Stimulated activated CD8-positive, alpha-beta memory T cell treated with anti-CD3 and anti-CD28 coated beads, Interleukin-12 subunit alpha, Interleukin-12 subunit beta, amount 100 ng/mL, for 1 hour (primary cell): Measurements from ENCODE around the gene DCXR.

Experiments
- DNase-seq: peaks from one replicate; pipeline ENCODE4 v3.0.0-alpha.2; 2020; ENCODE audit warnings: low read depth

Gene DCXR

GRCh38 chr17:82037092-82037888 lies at the start of gene DCXR:
DCXR (minus strand) TSS chr17:82037697; CDS start chr17:82037682, 15 bp downstream.
- DNase-seq: peak; percentile 90

DNA sequence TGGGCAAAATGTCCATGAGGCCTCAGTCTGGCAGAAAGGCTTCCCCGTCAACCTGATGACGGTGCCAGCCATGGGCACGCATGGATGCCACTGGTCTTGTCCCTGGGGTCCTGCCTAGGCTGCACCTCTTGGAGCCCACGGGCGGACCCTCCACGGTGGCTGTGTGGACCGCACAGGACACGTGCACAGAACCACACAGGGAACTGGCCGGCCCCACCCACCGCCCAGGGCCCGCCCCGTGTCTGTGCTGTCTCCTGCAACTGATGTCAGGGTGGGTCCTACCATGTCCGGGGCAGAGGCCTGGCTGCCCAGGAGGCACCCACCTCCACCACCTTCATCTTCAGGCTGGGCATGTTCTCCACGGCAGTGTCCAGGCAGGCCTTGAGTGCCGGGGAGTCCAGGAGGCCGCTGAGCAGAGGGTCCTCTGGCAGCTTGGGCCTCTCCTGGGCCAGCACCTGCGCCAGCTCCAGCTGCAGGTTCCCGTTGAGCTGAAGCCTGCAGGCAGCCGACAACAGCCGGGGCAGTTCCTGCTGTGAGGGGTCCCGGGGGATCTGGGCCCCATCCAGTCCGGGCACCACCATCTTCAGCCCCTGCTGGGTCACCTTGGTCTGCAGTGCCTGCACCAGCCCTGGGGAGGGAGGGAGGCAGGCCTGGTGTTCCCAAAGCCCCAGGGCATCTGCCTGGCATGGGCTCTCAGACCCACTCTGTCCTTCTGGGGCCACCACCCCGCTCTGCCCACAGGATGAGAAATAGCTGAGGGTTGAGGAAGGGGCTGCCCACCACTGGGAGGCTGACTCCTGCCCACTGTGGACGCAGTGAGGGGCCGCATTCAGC lies 48.7 kb upstream of the DCXR start:
- DNase-seq: no peak

- DNase-seq: no peak
These were observed 47.7 kb upstream of the DCXR start for GRCh38 chr17:82085031-82085861.

DNA sequence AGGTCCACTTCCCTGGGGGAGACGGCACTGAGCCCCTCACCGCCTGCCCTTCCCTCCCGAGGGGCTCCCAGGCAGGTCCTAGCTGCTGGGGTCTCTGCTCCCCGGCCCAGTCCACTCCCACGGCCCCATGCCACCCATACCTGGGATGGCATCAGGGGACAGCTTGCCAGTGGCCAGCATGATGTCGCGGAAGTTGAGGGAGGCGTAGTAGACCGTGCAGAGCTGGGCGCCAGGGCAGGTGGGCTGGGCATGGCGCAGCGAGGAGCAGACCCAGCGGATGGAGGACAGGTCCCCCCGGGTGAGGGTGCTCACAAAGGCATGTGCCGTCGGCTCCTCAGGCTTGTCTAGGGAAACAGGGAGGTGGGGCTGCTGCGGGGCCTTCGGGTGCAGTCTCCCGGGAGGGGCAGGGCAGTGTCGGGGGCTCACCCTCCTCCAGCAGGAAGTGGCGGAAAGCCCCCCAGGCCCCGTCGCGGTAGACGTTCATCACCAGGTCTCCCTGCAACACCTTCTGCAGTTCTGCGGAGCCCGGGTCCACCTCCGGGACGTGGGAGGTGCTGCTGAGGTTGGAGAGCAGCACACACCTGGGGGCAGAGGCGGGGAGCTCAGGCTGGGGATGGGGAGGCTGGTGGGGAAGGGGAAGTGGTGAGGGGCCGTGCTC lies 47.0 kb upstream of the DCXR start:
- no peak for DNase-seq

- no peak for DNase-seq
These were observed 46.2 kb upstream of the DCXR start for GRCh38 chr17:82083533-82084359.

- DNase-seq: no peak
These were observed 45.5 kb upstream of the DCXR start for GRCh38 chr17:82083009-82083408.

DNA sequence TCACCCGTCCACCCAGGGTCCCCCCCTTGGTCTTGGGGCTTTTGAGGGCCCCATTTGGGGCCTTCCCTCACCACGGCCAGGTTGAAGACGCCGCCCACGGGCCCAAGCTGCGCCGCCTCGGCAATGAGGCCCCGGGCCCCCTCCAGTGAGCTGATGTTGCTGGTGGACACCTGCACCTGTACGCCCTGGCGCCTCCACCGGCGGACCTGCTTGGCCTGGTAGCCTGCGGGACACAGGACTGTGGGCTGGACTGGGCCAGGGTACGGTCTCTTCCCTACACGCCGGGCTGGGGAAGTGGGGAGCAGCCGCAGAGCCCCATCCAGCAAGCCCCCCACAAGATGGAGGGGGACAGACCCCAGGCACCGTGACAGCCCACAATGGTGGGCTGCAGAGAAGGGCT lies 45.0 kb upstream of the DCXR start:
- DNase-seq: no peak

DNA sequence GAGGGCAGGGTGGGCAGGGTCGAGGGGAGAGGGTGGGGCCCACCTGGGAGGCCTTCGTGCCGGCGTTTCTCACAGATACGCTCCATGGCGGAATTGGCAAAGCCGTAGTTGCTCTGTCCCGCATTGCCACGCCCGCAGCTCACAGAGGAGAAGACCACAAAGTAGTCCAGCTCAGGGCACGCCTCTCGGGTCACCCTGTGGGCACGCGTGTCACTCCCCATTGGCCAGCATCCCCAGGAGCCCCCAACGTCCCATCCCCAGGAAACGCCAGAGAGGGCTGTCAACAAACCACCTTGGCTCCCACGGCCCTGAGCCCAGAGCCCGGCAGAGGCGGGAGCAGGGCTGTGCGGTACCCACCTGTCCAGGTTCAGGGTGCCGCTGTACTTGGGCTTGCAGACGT lies 44.5 kb upstream of the DCXR start:
- DNase-seq: no peak

DNA sequence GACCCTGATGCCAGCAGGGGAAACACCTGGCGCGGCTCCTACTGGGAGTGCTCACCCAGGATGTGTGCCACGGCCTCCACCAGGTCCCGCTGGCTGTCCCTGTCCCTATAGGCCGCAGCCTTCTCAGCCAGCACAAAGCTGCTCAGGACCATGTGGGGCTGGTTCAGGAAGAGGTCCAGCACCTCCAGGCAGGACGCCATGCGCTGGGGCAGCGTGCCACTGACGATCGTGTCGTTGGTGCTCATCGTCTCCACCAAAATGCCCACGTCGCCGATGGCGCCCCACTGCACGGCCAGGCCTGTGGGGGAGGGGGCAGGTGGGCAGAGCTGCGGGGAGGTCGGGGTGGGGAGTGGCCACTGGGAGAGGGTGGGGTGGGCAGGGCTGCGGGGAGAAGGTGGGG lies 44.0 kb upstream of the DCXR start:
- no peak for DNase-seq

DNA sequence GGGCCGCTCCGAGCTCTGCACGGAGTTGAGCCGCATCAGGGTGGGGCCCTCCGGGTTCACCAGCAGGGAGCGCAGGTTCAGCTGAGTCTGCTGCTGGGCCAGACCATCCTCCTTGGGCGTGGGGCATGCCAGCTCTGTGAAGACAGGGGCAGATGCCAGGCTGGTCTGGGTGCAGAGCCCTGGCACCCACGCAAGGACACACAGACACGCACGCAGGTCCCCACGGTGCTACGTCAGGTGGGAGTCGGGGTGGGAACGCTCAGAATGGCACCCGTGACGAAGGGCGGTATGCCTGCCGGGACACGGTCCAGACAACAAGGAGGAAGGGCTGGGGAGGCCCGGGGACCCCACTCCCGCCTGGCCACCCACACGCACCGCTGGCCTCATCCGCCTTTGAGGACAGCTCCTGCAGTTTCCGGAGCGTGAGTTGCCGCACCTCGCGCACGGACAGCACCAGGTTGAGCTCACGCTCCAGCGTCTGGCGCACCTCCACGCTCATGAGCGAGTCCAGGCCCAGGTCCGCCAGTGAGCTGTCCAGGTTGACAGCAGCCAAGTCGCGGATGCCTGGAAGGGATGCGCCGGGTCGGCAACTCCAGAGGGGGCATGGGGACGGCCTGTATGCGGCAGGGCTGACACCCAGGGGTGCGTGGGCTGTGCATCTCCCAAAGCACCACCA lies 43.4 kb upstream of the DCXR start:
- DNase-seq: no peak

- DNase-seq: no peak
These were observed 42.7 kb upstream of the DCXR start for GRCh38 chr17:82080048-82080788.

DNA sequence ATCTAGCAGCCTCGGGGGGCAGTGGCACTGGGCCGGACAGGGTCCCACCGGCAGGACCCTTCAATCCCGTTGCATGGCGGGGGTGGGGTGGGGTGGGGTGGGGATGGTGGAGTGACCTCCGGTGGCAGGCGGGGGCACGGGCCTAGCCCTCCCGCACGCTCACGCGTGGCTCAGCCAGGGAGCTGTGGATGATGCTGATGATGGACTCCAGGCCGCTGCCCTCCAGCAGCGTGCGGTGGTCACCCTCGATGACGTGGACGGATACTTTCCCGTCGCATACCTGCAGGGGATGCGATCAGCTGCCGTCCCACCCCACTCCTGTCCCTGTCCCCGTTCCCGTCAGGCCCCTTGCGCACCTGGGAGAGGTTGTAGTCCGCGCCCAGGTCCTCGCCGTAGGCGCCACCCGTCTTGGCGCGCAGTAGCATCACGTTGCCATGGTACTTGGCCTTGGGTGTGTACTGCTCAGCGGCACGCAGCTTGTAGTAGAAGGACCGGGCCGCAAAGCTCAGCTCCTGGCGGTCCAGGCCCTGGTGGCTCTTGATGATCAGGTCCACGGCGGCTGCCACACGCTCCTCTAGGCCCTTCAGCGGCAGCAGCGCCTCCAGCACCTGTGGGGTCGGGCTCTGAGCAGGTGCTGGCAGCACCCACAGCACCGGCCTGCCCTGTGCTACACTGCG lies 41.6 kb upstream of the DCXR start:
- DNase-seq: no peak

DNA sequence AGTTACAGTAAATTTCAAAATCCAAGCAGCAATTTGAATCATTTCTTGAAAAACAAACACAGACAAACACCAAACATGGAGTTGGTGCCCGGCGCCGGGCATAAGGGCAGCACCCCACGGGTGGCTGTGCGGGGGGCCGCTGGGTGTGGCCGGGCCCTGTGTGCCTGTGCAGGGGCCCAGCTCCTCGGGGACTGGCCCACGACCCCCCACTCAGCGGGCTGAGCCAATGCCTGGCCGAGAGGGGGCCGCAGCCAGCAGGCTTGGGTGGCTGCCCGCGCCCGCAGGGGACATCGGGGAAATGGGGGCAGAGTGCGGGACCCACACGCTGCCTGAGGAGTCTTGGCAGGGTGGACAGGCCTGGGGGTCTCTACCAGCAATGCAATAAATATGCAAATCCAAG lies 40.9 kb upstream of the DCXR start:
- DNase-seq: no peak

GRCh38 chr17:82077617-82078358 lies 40.3 kb upstream of the DCXR start:
- no peak for DNase-seq

DNA sequence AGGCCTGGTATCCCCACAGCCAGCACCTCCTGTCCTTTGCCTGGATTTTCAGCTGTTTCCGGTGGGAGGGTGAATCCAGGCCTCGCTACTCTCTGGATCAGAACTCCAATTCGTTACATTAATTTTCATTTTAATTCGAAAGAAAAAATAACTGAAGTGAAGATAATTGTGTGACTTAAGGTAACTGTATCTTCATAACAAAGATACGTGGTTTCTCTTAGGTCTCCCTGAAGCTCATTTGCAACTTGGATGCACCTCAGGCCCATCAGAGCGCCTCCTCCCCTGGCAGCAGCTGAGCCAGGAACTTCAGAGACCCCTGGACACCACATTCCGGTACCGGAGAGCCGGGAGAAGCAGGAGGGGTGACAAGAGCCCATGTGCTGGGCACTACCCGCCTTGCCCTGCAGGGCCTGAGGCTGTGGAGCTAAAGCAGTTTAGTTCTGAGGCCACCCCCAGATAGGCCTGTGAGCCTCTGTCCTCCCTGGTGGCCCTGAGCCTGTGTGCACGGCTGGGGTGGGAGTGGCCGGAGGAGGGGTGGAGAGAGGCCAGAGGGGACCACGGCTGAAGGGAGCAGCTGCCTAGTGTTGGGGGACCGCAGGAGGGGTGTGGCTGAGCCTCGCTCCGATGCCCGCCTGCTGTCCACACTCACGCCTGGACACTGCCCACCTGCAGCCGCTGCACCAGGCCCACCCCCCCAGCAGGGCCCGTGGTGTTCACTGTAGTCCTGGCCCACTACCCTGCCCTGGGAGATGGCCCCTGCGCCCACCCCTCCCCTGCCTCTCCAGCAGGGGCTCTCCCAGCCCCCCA lies 39.5 kb upstream of the DCXR start:
- no peak for DNase-seq

- DNase-seq: no peak
These were observed 38.7 kb upstream of the DCXR start for GRCh38 chr17:82076018-82076784.

DNA sequence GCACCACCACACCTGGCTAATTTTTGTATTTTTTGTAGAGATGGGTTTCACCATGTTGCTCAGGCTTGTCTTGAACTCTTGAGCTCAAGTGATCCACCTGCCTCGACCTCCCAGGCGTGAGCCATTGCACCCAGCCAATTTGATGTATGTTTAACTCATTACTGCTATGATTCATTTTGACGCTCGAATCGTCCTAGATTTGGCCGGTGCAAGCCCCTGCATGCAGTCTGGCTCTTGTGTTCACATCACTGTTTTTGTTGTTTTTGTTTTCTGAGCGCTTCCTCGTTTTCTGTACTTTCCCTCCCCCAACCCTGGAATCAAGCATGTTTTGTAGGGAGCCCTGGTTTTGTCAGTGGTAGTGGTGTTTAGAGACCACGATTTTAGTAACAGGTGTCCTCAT lies 35.9 kb upstream of the DCXR start:
- DNase-seq: no peak
